Astrocyte (in vitro differentiated cells and primary cell): Measurements from ENCODE around the gene IFRD2. TPM values are rescaled to one million over a fixed set of nuclear protein-coding genes. Genes with fewer than 3 reads are reported as not detected.

Source experiments
- DNase-seq: peaks from one replicate; pipeline ENCODE4 v3.0.0-alpha.2; 2010; ENCODE audit warnings: low read depth
- FAIRE-seq: peaks from 2 replicates; lab custom pipeline; 2011; peaks lifted over from hg19 to GRCh38; lab: Jason Lieb, UNC
- H2AFZ ChIP-seq: 2 replicates; pipeline ENCODE4 v1.6.0; 2012; ENCODE audit warnings: low read depth, low read length, inconsistent platforms
- H3K27ac ChIP-seq: 2 replicates; pipeline ENCODE4 v1.5.1; 2011; ENCODE audit warnings: low read depth, low read length, inconsistent platforms
- H3K27me3 ChIP-seq: 2 replicates; pipeline ENCODE4 v1.6.0; 2011; ENCODE audit warnings: low read length, inconsistent platforms; ENCODE audit not compliant: insufficient read depth
- H3K36me3 ChIP-seq: 2 replicates; pipeline ENCODE4 v1.5.1; 2011; ENCODE audit warnings: low read length, inconsistent platforms; ENCODE audit not compliant: insufficient read depth
- H3K4me1 ChIP-seq: 2 replicates; pipeline ENCODE4 v1.5.1; 2011; ENCODE audit warnings: low read length, inconsistent platforms; ENCODE audit not compliant: insufficient read depth
- H3K4me2 ChIP-seq: 2 replicates; pipeline ENCODE4 v1.6.0; 2012; ENCODE audit warnings: low read length, inconsistent platforms
- H3K4me3 ChIP-seq: 2 replicates; pipeline ENCODE4 v1.5.1; 2011; ENCODE audit warnings: low read depth, mild to moderate bottlenecking, low read length, inconsistent platforms; ENCODE audit not compliant: insufficient read depth
- H3K79me2 ChIP-seq: 2 replicates; pipeline ENCODE4 v1.6.0; 2012; ENCODE audit warnings: mild to moderate bottlenecking, low read length, inconsistent platforms; ENCODE audit not compliant: insufficient read depth
- H3K9ac ChIP-seq: 2 replicates; pipeline ENCODE4 v1.6.0; 2012; ENCODE audit warnings: mild to moderate bottlenecking, low read length, inconsistent platforms
- H3K9me3 ChIP-seq: 2 replicates; pipeline ENCODE4 v1.5.1; 2012; ENCODE audit warnings: low read depth, mild to moderate bottlenecking, low read length, inconsistent platforms; ENCODE audit not compliant: insufficient read depth
- H4K20me1 ChIP-seq: 2 replicates; pipeline ENCODE4 v1.6.0; 2012; ENCODE audit warnings: low read length, inconsistent platforms; ENCODE audit not compliant: insufficient read depth
- H3K27ac Mint-ChIP-seq: one replicate; pipeline ENCODE4 v1.8.0; 2021; ENCODE audit warnings: mild to moderate bottlenecking, mixed read lengths; ENCODE audit not compliant: unreplicated experiment
- H3K27me3 Mint-ChIP-seq: one replicate; pipeline ENCODE4 v1.8.0; 2021; ENCODE audit warnings: low read depth, mixed read lengths; ENCODE audit not compliant: unreplicated experiment
- H3K36me3 Mint-ChIP-seq: one replicate; pipeline ENCODE4 v1.8.0; 2021; ENCODE audit warnings: low read depth, mixed read lengths; ENCODE audit not compliant: unreplicated experiment
- H3K4me1 Mint-ChIP-seq: one replicate; pipeline ENCODE4 v1.8.0; 2021; ENCODE audit warnings: low read depth, mixed read lengths; ENCODE audit not compliant: unreplicated experiment
- H3K4me3 Mint-ChIP-seq: one replicate; pipeline ENCODE4 v1.8.0; 2021; ENCODE audit warnings: mild to moderate bottlenecking, moderate library complexity, mixed read lengths; ENCODE audit not compliant: unreplicated experiment
- H3K9me3 Mint-ChIP-seq: one replicate; pipeline ENCODE4 v1.8.0; 2021; ENCODE audit warnings: mild to moderate bottlenecking, mixed read lengths; ENCODE audit not compliant: unreplicated experiment
- EZH2 ChIP-seq: IDR thresholded peaks from 2 replicates; pipeline ENCODE4 v1.6.1; 2012; ENCODE audit warnings: mild to moderate bottlenecking, low read length, inconsistent platforms; ENCODE audit not compliant: insufficient read depth
- total RNA-seq: library from RNA; stranded (reverse); gene quantifications from 2 replicates; pipeline ENCODE4 v1.2.1, GENCODE V29; 2021
- TF ChIP-seq, protein P1 (sequence below): IDR thresholded peaks from 2 replicates; pipeline ENCODE4 v1.5.1; 2011; ENCODE audit warnings: low read depth, mild to moderate bottlenecking, inconsistent platforms, low read length, moderate library complexity; ENCODE audit not compliant: insufficient read depth

The IFRD2 gene
- total RNA-seq, 1 donor from 2014 or later, result 66.8 TPM

DNA sequence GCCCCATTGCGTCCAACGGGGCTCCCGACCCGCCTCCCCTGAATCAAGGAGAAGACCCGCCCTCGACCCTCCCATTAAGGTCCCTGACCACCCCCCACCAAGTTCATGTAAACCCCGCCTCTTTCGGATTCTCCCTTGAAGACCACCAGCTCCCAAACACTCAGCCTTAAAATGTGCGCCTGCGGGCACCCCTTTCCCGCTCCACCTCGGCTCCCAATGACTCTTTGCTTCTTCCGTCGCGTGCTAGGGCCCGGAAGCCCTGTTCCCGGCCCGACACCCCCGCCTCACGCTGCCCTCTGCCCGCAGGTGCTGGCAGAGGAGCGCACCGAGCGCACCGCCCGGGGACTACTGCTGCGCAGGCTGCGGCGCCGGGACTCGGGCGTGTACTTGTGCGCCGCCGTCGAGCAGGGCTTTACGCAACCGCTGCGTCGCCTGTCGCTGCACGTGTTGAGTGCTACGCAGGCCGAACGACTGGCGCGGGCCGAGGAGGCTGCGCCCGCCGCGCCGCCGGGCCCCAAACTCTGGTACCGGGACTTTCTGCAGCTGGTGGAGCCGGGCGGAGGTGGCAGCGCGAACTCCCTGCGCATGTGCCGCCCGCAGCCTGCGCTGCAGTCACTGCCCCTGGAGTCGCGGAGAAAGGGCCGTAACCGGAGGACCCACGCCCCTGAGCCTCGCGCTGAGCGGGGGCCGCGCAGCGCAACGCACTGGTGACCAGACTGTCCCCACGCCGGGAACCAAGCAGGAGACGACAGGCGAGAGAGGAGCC, 16.1 kb downstream of the IFRD2 start:
- Mint-ChIP-seq H3K4me3 (no peak overlapping the region), H3K36me3 (peaks cover 8% of the 10 kb centered on the region), H3K9me3 (no peaks in the 10 kb centered on the region), H3K27me3 (peaks cover 22% of the 10 kb centered on the region), H3K4me1 (peaks cover 11% of the 10 kb centered on the region), H3K27ac (no peak overlapping the region)
- no peaks in the 10 kb centered on the region for H3K4me1 ChIP-seq
- no peak overlapping the region for H2AFZ ChIP-seq
- H3K27me3 ChIP-seq, result peaks cover 27% of the 10 kb centered on the region
- peaks cover 3% of the 10 kb centered on the region for H4K20me1 ChIP-seq
- H3K79me2 ChIP-seq, result no peaks in the 10 kb centered on the region
- no peak overlapping the region for H3K9ac ChIP-seq
- H3K9me3 ChIP-seq, result no peaks in the 10 kb centered on the region
- DNase-seq (no peak), FAIRE-seq (no peak)
- H3K36me3 ChIP-seq, result no peaks in the 10 kb centered on the region
- TF ChIP-seq EZH2, result peak; percentile 66
- TF ChIP-seq, protein P1, sequence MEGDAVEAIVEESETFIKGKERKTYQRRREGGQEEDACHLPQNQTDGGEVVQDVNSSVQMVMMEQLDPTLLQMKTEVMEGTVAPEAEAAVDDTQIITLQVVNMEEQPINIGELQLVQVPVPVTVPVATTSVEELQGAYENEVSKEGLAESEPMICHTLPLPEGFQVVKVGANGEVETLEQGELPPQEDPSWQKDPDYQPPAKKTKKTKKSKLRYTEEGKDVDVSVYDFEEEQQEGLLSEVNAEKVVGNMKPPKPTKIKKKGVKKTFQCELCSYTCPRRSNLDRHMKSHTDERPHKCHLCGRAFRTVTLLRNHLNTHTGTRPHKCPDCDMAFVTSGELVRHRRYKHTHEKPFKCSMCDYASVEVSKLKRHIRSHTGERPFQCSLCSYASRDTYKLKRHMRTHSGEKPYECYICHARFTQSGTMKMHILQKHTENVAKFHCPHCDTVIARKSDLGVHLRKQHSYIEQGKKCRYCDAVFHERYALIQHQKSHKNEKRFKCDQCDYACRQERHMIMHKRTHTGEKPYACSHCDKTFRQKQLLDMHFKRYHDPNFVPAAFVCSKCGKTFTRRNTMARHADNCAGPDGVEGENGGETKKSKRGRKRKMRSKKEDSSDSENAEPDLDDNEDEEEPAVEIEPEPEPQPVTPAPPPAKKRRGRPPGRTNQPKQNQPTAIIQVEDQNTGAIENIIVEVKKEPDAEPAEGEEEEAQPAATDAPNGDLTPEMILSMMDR, result no peak
- H3K27ac ChIP-seq, result no peak overlapping the region
- no peak overlapping the region for H3K4me2 ChIP-seq
- no peak overlapping the region for H3K4me3 ChIP-seq

DNA sequence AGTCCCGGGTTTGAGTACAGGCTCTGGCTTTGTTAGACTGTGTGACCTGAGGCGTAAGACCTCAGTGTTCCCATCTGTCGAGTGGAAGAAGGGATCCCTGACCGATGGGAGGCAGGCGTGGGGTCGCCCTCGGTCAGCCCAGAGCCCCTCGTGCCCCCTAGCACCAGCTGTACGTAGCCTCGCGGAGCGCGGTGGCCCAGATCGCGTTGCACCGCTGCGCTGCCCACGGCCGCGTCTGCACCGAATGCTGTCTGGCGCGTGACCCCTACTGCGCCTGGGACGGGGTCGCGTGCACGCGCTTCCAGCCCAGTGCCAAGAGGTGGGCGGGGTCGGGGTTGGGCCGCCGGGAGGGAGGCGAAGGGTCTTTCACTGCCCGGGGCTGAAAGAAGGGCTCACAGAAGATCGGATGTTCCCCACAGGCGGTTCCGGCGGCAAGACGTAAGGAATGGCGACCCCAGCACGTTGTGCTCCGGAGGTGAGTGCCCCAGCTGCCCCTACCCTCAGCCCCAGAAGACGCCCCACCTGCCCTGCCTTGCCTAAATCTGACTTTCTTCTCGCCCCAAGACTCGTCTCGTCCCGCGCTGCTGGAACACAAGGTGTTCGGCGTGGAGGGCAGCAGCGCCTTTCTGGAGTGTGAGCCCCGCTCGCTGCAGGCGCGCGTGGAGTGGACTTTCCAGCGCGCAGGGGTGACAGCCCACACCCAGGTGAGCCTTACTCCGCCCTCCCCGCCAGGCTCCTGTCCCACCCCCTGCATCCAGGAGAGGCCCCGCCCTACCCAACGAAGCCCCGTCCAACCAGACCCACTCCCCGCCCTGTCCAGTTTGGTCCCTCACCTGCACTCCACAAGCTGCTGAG, 16.9 kb downstream of the IFRD2 start:
- H3K9me3 Mint-ChIP-seq, result no peaks in the 10 kb centered on the region
- Histone ChIP-seq H2AFZ (no peak overlapping the region), H3K79me2 (no peaks in the 10 kb centered on the region), H3K27me3 (peaks cover 27% of the 10 kb centered on the region), H3K9me3 (no peaks in the 10 kb centered on the region), H3K4me2 (no peak overlapping the region), H4K20me1 (peaks cover 3% of the 10 kb centered on the region), H3K9ac (no peak overlapping the region), H3K36me3 (no peaks in the 10 kb centered on the region), H3K4me3 (no peak overlapping the region), H3K4me1 (peaks cover 5% of the 10 kb centered on the region), H3K27ac (no peak overlapping the region)
- peaks cover 12% of the 10 kb centered on the region for H3K4me1 Mint-ChIP-seq
- DNase-seq (no peak), FAIRE-seq (no peak)
- TF ChIP-seq EZH2, result peak; percentile 93
- TF ChIP-seq, protein P1, result no peak
- H3K27ac Mint-ChIP-seq, result no peak overlapping the region
- no peak overlapping the region for H3K4me3 Mint-ChIP-seq
- H3K27me3 Mint-ChIP-seq, result peaks cover 22% of the 10 kb centered on the region
- H3K36me3 Mint-ChIP-seq, result peaks cover 8% of the 10 kb centered on the region
